ENCODE data around the gene SMR3B.

SMR3B gene

DNA sequence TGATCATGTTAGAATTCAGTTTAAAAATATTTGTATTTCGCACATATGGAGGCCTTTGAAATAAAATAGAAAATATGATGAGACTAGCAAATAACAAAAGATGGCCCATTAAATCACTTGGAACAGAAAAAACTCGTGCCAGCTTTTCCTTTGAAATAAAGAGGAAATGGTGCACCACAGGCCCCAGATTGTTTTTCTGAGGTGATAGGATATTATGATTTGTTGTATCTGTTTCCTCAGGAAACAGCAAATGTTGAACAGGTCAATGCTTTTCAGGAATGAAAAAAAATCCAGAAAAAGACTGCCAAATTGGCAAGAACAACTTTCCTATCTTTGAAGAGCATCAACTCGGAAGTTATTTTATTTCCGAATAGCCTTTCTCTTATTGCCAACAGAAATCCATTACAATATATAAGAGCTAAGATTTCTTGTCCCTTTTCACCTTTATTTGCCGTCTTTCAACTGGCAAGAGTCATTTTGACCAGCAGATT is at the start of gene SMR3B:
Gene SMR3B (plus strand): TSS at position 441 of the 491 bp plus-strand sequence. CDS start 1,380 bp downstream, outside the sequence.
- no peak for DNase-seq (ENCODE audit: low read depth)

GRCh38 chr4:70334681-70335080 is 48.2 kb upstream of the SMR3B start, which contains the start of gene CABS1:
TSS of gene CABS1 (plus strand) at chr4:70334981. CDS start at chr4:70335040, 59 bp downstream.
- DNase-seq (ENCODE audit: low read depth): no peak

GRCh38 chr4:70336043-70336442 is 46.9 kb upstream of the SMR3B start:
- no peak for DNase-seq (ENCODE audit: low read depth)

- DNase-seq (ENCODE audit: low read depth): no peak
These were observed 45.0 kb upstream of the SMR3B start for GRCh38 chr4:70337886-70338420.

DNA sequence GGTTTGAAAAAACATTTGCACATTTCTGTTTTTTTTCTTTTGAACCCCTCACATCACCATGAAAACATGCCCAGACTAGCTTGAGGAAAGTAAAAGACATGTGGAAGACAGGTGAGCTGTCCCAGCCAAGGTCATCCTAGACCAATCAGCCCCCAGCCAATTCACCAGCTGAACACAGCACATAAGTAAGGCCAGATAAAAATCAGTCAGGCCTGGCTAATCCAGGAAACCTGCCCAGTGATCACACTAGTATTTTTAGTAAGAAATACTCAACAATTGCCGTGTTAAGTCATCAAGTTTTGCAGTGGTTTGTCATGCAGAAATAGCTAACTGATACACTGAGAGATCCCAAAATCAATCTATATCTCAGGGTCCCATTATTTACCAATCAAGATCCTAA is 26.7 kb upstream of the SMR3B start:
- no peak for DNase-seq (ENCODE audit: low read depth)

- no peak for DNase-seq (ENCODE audit: low read depth)
These were observed 23.7 kb upstream of the SMR3B start for GRCh38 chr4:70359115-70359661.

DNA sequence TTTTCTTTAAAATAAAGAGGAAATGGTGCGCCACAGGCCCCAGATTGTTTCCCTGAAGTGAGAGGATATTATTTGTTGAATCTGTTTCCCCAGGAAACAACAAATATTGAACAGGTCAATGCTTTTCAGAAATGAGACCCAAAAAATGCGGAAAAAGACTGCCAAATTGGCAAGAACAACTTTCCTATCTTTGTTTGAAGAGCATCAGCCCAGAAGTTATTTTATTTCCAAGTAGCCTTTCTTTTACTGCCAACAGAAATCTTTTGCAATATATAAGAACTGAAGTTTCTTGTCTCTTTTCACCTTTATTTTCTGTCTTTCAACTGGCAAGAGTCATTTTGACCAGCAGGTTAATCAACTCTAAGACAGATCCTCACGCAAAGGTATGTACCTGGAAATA is 22.5 kb upstream of the SMR3B start, which contains the start of gene SMR3A:
Gene SMR3A (plus strand): TSS at position 301 of the 400 bp plus-strand sequence. CDS start 1,356 bp downstream, outside the sequence.
- no peak for DNase-seq (ENCODE audit: low read depth)

GRCh38 chr4:70364002-70364401 is 18.9 kb upstream of the SMR3B start:
- DNase-seq (ENCODE audit: low read depth): no peak

DNA sequence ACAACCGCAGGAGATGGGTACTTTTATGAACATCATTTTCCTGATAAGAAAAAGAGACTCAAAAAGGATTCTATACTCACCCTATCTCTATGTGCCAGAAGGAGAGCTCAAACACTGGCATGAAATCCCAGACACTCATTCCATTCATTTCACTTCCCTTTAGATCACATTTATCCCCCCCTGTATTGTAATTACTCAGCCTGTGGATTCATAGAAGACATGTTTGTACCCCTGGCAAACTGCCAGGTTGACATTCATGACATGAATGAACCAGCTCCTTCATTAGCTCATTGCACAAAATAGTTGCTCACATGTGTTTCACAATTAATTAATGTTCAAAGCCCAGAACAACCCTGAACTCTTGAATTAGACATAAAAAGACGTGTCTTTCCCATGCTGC is 17.5 kb upstream of the SMR3B start:
- no peak for DNase-seq (ENCODE audit: low read depth)

- no peak for DNase-seq (ENCODE audit: low read depth)
These were observed 15.1 kb upstream of the SMR3B start for GRCh38 chr4:70367813-70368212.

GRCh38 chr4:70371987-70372386 is 10.9 kb upstream of the SMR3B start:
- no peak for DNase-seq (ENCODE audit: low read depth)

DNA sequence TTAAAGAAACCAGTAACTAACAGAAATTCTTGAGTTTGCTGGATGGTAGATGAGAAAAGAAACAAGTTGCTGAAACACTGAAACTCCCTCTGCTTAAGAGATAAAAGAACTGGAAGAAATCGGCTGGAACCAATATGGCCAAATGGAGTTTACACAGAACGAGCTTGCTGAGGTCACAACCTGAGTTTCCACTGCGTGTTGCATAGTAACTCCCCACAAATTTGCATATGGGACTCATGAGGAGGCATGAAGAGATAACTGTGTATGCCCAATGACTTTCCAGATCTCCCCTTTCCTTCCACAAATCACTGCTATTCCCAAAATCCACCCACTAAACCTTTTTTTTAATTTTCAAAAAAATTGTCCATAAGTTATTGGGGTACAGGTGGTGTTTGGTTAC is 10.2 kb upstream of the SMR3B start:
- DNase-seq (ENCODE audit: low read depth): no peak

DNA sequence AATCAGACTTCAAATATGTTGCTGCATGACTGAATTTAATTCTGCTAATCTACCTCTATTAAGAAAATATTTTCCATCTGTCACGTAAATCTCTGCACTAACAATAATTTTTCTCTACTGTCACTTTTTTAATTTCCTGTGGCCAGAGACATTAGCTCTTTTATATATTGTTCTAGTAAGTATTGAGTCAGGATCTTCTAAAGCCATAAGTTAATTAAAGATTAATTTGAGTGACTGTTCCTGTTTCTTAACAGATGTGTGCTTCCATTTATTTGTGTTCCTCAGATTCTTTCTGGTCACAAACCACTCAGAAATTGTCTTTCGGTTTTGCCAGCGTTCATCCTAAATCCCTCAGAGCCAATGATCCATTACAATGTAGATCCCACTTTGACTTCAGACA is 2.4 kb upstream of the SMR3B start:
- no peak for DNase-seq (ENCODE audit: low read depth)

DNA sequence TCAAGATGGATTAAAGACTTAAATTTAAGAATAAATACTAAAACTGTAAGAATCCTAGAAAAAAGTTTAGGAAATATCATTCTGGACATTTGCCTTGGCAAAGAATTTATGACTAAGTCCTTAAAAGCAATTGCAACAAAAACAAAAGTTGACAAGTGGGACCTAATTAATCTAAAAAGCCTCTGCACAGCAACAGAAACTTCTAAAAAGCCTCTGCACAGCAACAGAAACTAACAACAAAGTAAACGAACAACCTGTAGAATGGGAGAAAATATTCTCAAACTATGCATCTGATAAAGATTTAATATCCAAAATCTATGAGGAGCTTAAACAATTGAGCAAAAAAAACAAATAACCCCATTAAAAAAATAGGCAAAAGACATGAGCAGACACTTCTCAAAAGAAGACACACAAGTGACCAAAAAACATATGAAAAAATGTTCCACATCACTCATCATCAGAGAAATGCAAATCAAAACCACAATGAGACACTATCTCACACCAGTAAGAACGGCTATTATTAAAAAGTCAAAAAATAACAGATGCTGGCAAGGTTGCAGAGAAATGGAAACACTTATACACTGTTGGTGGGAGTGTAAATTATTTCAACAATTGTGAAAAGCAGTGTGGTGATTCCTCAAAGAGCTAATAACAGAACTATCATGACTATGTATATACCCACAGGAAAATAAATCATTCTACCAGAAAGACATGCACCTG is 9.3 kb downstream of the SMR3B start:
- no peak for DNase-seq (ENCODE audit: low read depth)

DNA sequence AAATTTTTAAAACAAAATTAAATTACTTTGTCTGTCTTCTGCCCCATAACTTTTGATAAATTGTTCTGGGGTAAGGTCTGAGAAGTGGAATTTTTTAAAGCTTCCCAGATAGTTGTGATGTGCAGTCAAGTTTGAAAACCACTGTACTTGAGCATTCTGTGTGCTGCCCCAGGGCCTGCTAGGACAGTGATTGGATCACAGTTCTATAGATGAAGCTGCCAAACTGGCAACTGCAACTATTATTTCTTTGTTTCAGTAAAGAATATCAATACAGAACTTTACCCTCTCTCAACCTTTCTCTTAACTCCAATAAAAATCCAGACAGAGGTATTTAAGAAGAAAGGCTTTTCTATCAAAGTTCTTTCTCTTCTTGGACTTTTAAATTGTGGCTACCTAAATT is 14.6 kb downstream of the SMR3B start, which contains the start of gene OPRPN:
Gene OPRPN (plus strand): TSS at position 361 of the 400 bp plus-strand sequence. CDS start 1,346 bp downstream, outside the sequence.
- DNase-seq (ENCODE audit: low read depth): no peak

GRCh38 chr4:70399319-70399718 is 16.4 kb downstream of the SMR3B start:
- no peak for DNase-seq (ENCODE audit: low read depth)

DNA sequence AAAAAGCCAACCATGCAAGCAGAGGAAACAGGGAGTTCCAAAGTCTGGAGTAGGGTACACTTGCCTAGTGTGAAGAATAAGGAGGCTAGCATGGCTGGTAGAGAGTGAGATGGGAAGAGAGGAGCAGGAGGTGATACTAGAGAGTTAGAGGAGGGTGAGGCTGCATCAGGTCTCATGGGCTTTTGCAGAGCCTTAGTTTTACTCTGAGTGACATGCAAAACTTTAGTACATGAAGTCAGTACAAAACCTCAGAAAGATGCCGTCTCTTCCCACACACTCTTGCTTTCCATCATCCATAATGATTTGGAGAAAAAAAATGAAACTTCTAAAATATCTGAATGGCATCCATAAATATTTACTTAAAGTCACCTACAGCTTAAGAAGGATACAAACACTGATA is 19.8 kb downstream of the SMR3B start:
- DNase-seq (ENCODE audit: low read depth): no peak

GRCh38 chr4:70405765-70406164 is 22.8 kb downstream of the SMR3B start:
- DNase-seq (ENCODE audit: low read depth): no peak

- no peak for DNase-seq (ENCODE audit: low read depth)
These were observed 42.4 kb downstream of the SMR3B start for GRCh38 chr4:70425306-70425705.

DNA sequence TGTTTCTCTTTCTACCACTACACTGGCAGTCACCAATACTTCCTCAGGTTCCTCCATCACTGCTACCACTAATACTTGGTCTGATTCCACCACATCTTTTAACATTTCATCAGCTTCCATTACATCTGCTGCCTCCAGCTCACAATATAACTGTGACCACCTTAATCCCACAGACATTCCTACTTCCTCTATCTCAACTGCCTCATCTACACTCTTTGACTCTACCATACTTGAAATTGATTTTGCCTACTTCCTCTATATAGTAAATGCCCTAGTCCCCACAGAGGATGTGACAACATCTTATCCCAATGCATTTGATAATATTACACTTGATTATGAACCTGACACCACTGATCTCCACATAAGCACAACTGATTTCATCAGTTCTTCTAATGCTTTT is 43.9 kb downstream of the SMR3B start:
- DNase-seq (ENCODE audit: low read depth): no peak

GRCh38 chr4:70437197-70437596 is 54.3 kb downstream of the SMR3B start:
- no peak for DNase-seq (ENCODE audit: low read depth)

Measured in stimulated activated CD8-positive, alpha-beta memory T cell treated with anti-CD3 and anti-CD28 coated beads, Interleukin-7, amount 100 ng/mL, for 24 hours (primary cell).